ENCODE data around the gene LIN7B.
A peak's percentile ranks its signal among the peaks of the same experiment; 100 is the strongest.
"Not testable (repeated sequence)": the region's sequence is repeated elsewhere in the genome, so short reads cannot be mapped to it uniquely, and the experiment has no call there.

The LIN7B gene

GRCh38 chr19:49111218-49111998 lies 2.8 kb upstream of the LIN7B start:
- Histone ChIP-seq H3K27me3 (ENCODE audit: low read depth, low read length) (no peaks in the 10 kb centered on the region), H3K27ac (ENCODE audit: low read length) (no peak overlapping the region), H3K4me3 (ENCODE audit: low read depth in 1 of 2, low read length in 2 of 2) (no peak overlapping the region), H3K4me1 (ENCODE audit: control insufficient read depth in 1 of 2, insufficient read depth in 2 of 2, low read length in 2 of 2) (peaks cover 4 to 22% of the 10 kb centered on the region in 2 donors), H3K36me3 (ENCODE audit: control insufficient read depth in 1 of 2, insufficient read depth in 2 of 2, low read length in 2 of 2) (peaks cover 14 to 30% of the 10 kb centered on the region in 2 donors), H3K9me3 (ENCODE audit: control insufficient read depth in 1 of 2, low read length in 2 of 2) (no peaks in the 10 kb centered on the region)

DNA sequence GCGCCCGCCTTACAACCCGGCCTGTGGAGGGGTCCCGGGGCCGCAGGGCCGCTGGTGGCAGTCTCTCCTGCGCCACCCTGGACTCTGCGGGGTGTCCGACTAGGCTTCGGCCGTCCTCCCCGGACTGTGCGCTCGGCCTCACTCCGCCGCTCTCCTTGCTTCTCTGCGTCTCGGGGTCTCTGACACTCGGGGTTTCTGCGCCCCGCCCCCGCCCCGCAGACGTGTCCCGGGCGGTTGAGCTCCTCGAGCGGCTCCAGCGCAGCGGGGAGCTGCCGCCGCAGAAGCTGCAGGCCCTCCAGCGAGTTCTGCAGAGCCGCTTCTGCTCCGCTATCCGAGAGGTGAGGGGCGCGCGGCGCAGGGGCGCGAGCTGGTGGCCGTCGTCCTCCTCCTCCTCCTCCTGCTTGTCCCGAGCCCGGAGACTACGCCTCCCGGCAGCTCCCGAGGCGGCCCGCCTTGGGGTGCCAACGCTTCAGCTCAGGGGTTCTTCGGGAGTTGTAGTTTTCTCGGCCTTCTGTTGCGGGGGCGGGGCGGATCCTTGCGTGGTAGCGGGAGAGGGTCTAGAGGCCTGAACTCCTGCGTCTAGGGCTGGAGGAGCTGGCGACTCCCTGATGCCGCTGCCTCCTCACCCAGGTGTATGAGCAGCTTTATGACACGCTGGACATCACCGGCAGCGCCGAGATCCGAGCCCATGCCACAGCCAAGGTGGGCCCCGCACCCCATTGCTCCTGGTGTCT lies 627 bp downstream of the LIN7B start:
- Histone ChIP-seq H3K27me3 (ENCODE audit: low read depth, low read length) (no peaks in the 10 kb centered on the region), H3K4me3 (ENCODE audit: low read depth in 1 of 2, low read length in 2 of 2) (peak overlapping the region; percentile 46 to 88), H3K9me3 (ENCODE audit: control insufficient read depth in 1 of 2, low read length in 2 of 2) (no peaks in the 10 kb centered on the region), H3K27ac (ENCODE audit: low read length) (no peak overlapping the region), H3K4me1 (ENCODE audit: control insufficient read depth in 1 of 2, insufficient read depth in 2 of 2, low read length in 2 of 2) (peaks cover 9 to 38% of the 10 kb centered on the region in 2 donors), H3K36me3 (ENCODE audit: control insufficient read depth in 1 of 2, insufficient read depth in 2 of 2, low read length in 2 of 2) (no peaks in the 10 kb centered on the region)

GRCh38 chr19:49116544-49116943 lies 2.4 kb downstream of the LIN7B start:
- Histone ChIP-seq H3K27me3 (ENCODE audit: low read depth, low read length) (no peaks in the 10 kb centered on the region), H3K27ac (ENCODE audit: low read length) (no peak overlapping the region), H3K9me3 (ENCODE audit: control insufficient read depth in 1 of 2, low read length in 2 of 2) (no peaks in the 10 kb centered on the region), H3K4me3 (ENCODE audit: low read depth in 1 of 2, low read length in 2 of 2) (no peak overlapping the region), H3K4me1 (ENCODE audit: control insufficient read depth in 1 of 2, insufficient read depth in 2 of 2, low read length in 2 of 2) (peaks cover 9 to 35% of the 10 kb centered on the region in 2 donors), H3K36me3 (ENCODE audit: control insufficient read depth in 1 of 2, insufficient read depth in 2 of 2, low read length in 2 of 2) (no peaks in the 10 kb centered on the region)

DNA sequence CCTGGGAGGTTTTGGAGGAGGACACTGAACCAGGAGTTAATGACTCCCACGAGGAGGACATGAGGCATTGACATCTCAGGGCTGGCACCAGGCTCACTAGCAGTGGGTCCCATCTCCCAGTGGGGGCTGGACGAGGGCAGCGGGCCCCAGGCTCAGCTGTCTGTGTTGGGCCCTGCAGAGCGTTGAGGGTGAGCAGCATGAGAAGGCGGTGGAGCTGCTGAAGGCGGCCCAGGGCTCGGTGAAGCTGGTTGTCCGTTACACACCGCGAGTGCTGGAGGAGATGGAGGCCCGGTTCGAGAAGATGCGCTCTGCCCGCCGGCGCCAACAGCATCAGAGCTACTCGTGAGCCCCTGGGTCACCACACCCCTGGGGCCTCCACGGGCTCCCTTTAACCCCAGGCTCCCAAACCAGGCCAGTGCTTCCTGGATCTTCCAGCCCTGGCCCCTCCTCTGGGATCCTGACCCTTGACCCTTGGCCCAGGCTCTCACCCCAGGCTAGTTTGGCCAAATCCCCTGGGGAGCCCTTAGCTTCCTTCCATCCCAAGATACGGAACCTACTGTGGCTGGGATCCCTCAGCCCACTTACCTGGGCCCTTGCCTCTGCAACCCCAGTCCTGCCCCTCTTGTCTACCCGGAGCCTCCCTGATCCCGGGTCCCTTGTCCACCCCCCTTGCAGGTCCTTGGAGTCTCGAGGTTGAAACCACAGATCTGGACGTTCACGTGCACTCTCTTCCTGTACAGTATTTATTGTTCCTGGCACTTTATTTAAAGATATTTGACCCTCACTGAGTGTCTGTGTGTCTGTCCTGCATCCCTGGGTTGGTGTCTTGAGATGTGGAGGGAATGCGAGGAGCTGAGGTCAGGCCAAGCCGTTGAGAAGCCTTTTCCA lies 3.8 kb downstream of the LIN7B start:
- peak overlapping the region; percentile 90 for H3K27ac ChIP-seq (ENCODE audit: low read length)
- H3K4me1 ChIP-seq (ENCODE audit: control insufficient read depth in 1 of 2, insufficient read depth in 2 of 2, low read length in 2 of 2) = peaks cover 9 to 35% of the 10 kb centered on the region in 2 donors
- no peaks in the 10 kb centered on the region for H3K36me3 ChIP-seq (ENCODE audit: control insufficient read depth in 1 of 2, insufficient read depth in 2 of 2, low read length in 2 of 2)
- no peaks in the 10 kb centered on the region for H3K27me3 ChIP-seq (ENCODE audit: low read depth, low read length)
- H3K9me3 ChIP-seq (ENCODE audit: control insufficient read depth in 1 of 2, low read length in 2 of 2) = no peaks in the 10 kb centered on the region
- peak overlapping the region; percentile 54 to 55 for H3K4me3 ChIP-seq (ENCODE audit: low read depth in 1 of 2, low read length in 2 of 2)

GRCh38 chr19:49118565-49119410 lies 4.6 kb downstream of the LIN7B start, which contains the start of gene C19orf73:
Gene C19orf73, minus strand, starts transcription at chr19:49119143. Its CDS starts 121 bp downstream, at chr19:49119022.
- Histone ChIP-seq H3K4me1 (ENCODE audit: control insufficient read depth in 1 of 2, insufficient read depth in 2 of 2, low read length in 2 of 2) (peaks cover 7 to 32% of the 10 kb centered on the region in 2 donors), H3K27ac (ENCODE audit: low read length) (peak within 1 kb of the TSS; percentile 90), H3K4me3 (ENCODE audit: low read depth in 1 of 2, low read length in 2 of 2) (peak within 1 kb of the TSS; percentile 54 to 55), H3K36me3 (ENCODE audit: control insufficient read depth in 1 of 2, insufficient read depth in 2 of 2, low read length in 2 of 2) (no peaks in the 10 kb centered on the region), H3K27me3 (ENCODE audit: low read depth, low read length) (no peaks in the 10 kb centered on the region), H3K9me3 (ENCODE audit: control insufficient read depth in 1 of 2, low read length in 2 of 2) (no peaks in the 10 kb centered on the region)

GRCh38 chr19:49119411-49120324 lies 5.5 kb downstream of the LIN7B start, which contains the start of gene PPFIA3:
Gene PPFIA3, plus strand, starts transcription at chr19:49119544. Its CDS starts 8,330 bp downstream, at chr19:49127874.
- Histone ChIP-seq H3K4me1 (ENCODE audit: control insufficient read depth in 1 of 2, insufficient read depth in 2 of 2, low read length in 2 of 2) (peaks cover 5 to 29% of the 10 kb centered on the region in 2 donors), H3K27ac (ENCODE audit: low read length) (peak within 1 kb of the TSS; percentile 90), H3K4me3 (ENCODE audit: low read depth in 1 of 2, low read length in 2 of 2) (peak within 1 kb of the TSS; percentile 54 to 55), H3K9me3 (ENCODE audit: control insufficient read depth in 1 of 2, low read length in 2 of 2) (no peaks in the 10 kb centered on the region), H3K27me3 (ENCODE audit: low read depth, low read length) (no peaks in the 10 kb centered on the region), H3K36me3 (ENCODE audit: control insufficient read depth in 1 of 2, insufficient read depth in 2 of 2, low read length in 2 of 2) (no peaks in the 10 kb centered on the region)

DNA sequence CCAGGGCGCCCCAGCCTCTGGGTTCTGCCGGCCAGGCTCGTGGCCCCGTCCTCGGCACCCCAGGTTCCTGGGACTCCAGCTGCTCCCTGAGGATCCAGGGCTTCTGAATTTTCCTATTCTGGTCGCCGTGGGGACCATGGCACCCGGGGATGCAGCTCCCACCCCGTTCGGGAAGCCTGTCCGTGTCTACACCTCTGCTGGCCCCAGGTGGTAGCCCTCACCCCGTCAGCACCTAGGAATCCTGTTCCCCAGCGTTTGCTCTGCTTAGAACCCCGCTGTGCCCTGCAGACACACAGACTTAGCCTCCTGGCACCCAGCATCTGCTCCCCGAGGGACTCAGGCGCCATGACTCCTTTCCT lies 6.1 kb downstream of the LIN7B start:
- Histone ChIP-seq H3K4me3 (ENCODE audit: low read depth in 1 of 2, low read length in 2 of 2) (peak overlapping the region in 1 of 2 donors; percentile 54), H3K9me3 (ENCODE audit: control insufficient read depth in 1 of 2, low read length in 2 of 2) (no peaks in the 10 kb centered on the region), H3K27me3 (ENCODE audit: low read depth, low read length) (no peaks in the 10 kb centered on the region), H3K27ac (ENCODE audit: low read length) (no peak overlapping the region), H3K36me3 (ENCODE audit: control insufficient read depth in 1 of 2, insufficient read depth in 2 of 2, low read length in 2 of 2) (no peaks in the 10 kb centered on the region), H3K4me1 (ENCODE audit: control insufficient read depth in 1 of 2, insufficient read depth in 2 of 2, low read length in 2 of 2) (peaks cover 5 to 24% of the 10 kb centered on the region in 2 donors)

GRCh38 chr19:49120868-49121267 lies 6.7 kb downstream of the LIN7B start:
- Histone ChIP-seq H3K9me3 (ENCODE audit: control insufficient read depth in 1 of 2, low read length in 2 of 2) (no peaks in the 10 kb centered on the region), H3K36me3 (ENCODE audit: control insufficient read depth in 1 of 2, insufficient read depth in 2 of 2, low read length in 2 of 2) (no peaks in the 10 kb centered on the region), H3K4me1 (ENCODE audit: control insufficient read depth in 1 of 2, insufficient read depth in 2 of 2, low read length in 2 of 2) (peaks cover 5 to 23% of the 10 kb centered on the region in 2 donors), H3K27me3 (ENCODE audit: low read depth, low read length) (no peaks in the 10 kb centered on the region), H3K4me3 (ENCODE audit: low read depth in 1 of 2, low read length in 2 of 2) (no peak overlapping the region), H3K27ac (ENCODE audit: low read length) (no peak overlapping the region)

GRCh38 chr19:49121841-49122240 lies 7.7 kb downstream of the LIN7B start:
- H3K9me3 ChIP-seq (ENCODE audit: control insufficient read depth in 1 of 2, low read length in 2 of 2); H3K4me3 ChIP-seq (ENCODE audit: low read depth in 1 of 2, low read length in 2 of 2); H3K27ac ChIP-seq (ENCODE audit: low read length); H3K36me3 ChIP-seq (ENCODE audit: control insufficient read depth in 1 of 2, insufficient read depth in 2 of 2, low read length in 2 of 2); H3K27me3 ChIP-seq (ENCODE audit: low read depth, low read length): not testable (repeated sequence)
- H3K4me1 ChIP-seq (ENCODE audit: control insufficient read depth in 1 of 2, insufficient read depth in 2 of 2, low read length in 2 of 2) = peaks cover 5 to 23% of the 10 kb centered on the region in 2 donors
